ENCODE measurements around the gene GSN.
"Not testable (repeated sequence)": the region's sequence is repeated elsewhere in the genome, so short reads cannot be mapped to it uniquely, and the experiment has no call there.

Gene GSN

GRCh38 chr9:121288673-121289025 lies 20.7 kb downstream of the GSN start:
- DNase-seq (ENCODE audit: low read depth in 2 of 2) = no peak

GRCh38 chr9:121289026-121289771 lies 21.2 kb downstream of the GSN start:
- DNase-seq (ENCODE audit: low read depth in 2 of 2) = peak; percentile 51 to 54

GRCh38 chr9:121289772-121290370 lies 21.9 kb downstream of the GSN start:
- DNase-seq (ENCODE audit: low read depth in 2 of 2) = no peak

GRCh38 chr9:121291536-121291935 lies 23.6 kb downstream of the GSN start:
- not testable (repeated sequence) for DNase-seq (ENCODE audit: low read depth in 2 of 2)

- DNase-seq (ENCODE audit: low read depth in 2 of 2) = no peak
Measured at GRCh38 chr9:121292051-121292450, 24.1 kb downstream of the GSN start.

- DNase-seq (ENCODE audit: low read depth in 2 of 2) = no peak
Measured at GRCh38 chr9:121292801-121293241, 24.9 kb downstream of the GSN start.

GRCh38 chr9:121294151-121294743 lies 26.3 kb downstream of the GSN start:
- DNase-seq (ENCODE audit: low read depth in 2 of 2) = no peak

- no peak for DNase-seq (ENCODE audit: low read depth in 2 of 2)
Measured at GRCh38 chr9:121294866-121295661, 27.1 kb downstream of the GSN start.

GRCh38 chr9:121295662-121296191 lies 27.8 kb downstream of the GSN start:
- DNase-seq (ENCODE audit: low read depth in 2 of 2) = no peak

GRCh38 chr9:121296213-121297127 lies 28.5 kb downstream of the GSN start:
- no peak for DNase-seq (ENCODE audit: low read depth in 2 of 2)

- no peak for DNase-seq (ENCODE audit: low read depth in 2 of 2)
Measured at GRCh38 chr9:121297389-121297788, 29.4 kb downstream of the GSN start.

- no peak for DNase-seq (ENCODE audit: low read depth in 2 of 2)
Measured at GRCh38 chr9:121298016-121298538, 30.1 kb downstream of the GSN start.

GRCh38 chr9:121298689-121299466 lies 30.9 kb downstream of the GSN start:
- no peak for DNase-seq (ENCODE audit: low read depth in 2 of 2)

- no peak for DNase-seq (ENCODE audit: low read depth in 2 of 2)
Measured at GRCh38 chr9:121299467-121300282, 31.7 kb downstream of the GSN start.

GRCh38 chr9:121300283-121301119 lies 32.5 kb downstream of the GSN start:
- no peak for DNase-seq (ENCODE audit: low read depth in 2 of 2)

- DNase-seq (ENCODE audit: low read depth in 2 of 2) = no peak
Measured at GRCh38 chr9:121301881-121302286, 33.9 kb downstream of the GSN start.

GRCh38 chr9:121302341-121302740 lies 34.4 kb downstream of the GSN start:
- DNase-seq (ENCODE audit: low read depth in 2 of 2) = no peak

- no peak for DNase-seq (ENCODE audit: low read depth in 2 of 2)
Measured at GRCh38 chr9:121302786-121303185, 34.8 kb downstream of the GSN start.

Measured in fibroblast of skin of left biceps (primary cell).